Activated T-cell treated with anti-CD3 and anti-CD28 coated beads for 1 hour (primary cell): ENCODE results near the gene PLAU.

ENCODE experiments used
- DNase-seq: peaks from one replicate; pipeline ENCODE4 v3.0.0-alpha.2; 2020; ENCODE audit warnings: low read depth

The PLAU gene

GRCh38 chr10:73910764-73911552 is at the start of gene PLAU:
PLAU (plus strand) TSS chr10:73911132; CDS start chr10:73911556, 424 bp downstream.
- DNase-seq = no peak

GRCh38 chr10:73862011-73862410 is 48.9 kb upstream of the PLAU start:
- no peak for DNase-seq

DNA sequence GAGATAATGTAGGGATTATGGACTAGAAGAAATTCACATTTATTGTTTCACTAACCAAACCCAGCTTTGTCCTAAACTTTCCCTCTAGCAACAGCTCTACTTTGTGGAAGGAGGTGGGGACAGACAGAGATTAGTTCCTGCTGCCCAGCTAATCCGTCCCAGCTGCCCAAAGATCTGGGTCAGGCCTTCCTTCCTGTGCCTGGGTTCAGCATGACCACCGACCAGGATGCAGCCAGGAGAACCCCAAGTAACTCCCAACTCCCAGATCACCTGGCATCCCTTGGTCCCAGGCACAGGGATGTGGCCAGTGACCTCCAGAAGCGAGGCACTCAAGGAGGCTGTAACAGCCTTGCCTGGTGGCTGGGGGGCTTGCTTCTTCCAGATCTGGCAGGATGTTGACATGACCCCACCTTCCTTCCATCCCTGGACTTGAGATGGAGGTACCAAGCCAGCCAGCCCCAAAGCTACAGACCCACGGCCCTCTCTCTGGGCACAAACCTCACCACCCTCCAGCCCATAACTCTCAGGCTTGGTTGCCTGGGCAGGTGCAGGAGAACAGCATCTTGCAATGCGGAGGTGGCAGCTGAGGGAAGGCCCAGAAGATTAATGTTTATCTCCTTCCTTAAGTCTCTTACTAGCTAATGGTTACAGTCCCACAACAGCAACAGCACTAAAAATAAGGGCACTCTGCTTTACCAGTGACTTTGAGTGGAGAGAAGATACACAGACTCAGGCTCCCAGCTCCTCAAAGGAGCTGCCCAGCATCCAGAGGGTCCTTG is 47.7 kb upstream of the PLAU start:
- no peak for DNase-seq

DNA sequence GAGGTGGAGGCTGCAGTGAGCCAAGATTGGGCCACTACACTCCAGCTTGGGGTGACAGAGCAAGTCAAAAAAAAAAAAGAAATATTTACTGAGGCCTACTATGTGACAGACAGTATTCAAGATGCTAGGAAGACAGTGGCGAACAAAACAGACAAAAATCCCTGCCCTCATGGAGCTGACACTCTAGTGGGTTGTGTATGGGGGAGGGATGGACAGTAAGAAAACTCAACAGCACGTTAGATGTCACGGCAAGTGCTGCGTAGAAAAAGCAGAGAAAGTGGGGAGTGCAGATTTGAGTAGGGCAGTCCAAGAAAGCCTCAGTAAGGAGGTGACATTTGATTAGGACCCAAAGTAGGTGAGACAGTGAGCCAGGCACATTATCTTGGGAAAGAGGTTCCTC is 46.7 kb upstream of the PLAU start:
- DNase-seq = no peak

DNA sequence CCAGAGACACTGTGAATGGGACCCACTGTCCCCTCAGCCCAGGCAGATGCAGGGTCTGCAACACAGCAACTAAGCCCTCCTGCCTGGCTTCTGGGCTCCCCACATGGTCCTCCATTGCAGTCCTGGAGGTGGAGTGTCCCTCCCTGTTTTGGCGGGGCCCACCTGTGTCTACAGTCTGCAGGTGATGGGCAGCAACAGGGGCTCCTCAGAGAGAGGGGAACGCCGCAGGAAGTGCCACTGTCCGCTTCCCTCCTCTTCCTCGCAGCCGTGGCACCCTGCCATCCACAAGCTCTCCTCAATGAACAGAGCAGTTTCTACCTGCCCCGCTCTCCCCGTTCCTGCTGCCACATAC is 45.8 kb upstream of the PLAU start:
- no peak for DNase-seq

DNA sequence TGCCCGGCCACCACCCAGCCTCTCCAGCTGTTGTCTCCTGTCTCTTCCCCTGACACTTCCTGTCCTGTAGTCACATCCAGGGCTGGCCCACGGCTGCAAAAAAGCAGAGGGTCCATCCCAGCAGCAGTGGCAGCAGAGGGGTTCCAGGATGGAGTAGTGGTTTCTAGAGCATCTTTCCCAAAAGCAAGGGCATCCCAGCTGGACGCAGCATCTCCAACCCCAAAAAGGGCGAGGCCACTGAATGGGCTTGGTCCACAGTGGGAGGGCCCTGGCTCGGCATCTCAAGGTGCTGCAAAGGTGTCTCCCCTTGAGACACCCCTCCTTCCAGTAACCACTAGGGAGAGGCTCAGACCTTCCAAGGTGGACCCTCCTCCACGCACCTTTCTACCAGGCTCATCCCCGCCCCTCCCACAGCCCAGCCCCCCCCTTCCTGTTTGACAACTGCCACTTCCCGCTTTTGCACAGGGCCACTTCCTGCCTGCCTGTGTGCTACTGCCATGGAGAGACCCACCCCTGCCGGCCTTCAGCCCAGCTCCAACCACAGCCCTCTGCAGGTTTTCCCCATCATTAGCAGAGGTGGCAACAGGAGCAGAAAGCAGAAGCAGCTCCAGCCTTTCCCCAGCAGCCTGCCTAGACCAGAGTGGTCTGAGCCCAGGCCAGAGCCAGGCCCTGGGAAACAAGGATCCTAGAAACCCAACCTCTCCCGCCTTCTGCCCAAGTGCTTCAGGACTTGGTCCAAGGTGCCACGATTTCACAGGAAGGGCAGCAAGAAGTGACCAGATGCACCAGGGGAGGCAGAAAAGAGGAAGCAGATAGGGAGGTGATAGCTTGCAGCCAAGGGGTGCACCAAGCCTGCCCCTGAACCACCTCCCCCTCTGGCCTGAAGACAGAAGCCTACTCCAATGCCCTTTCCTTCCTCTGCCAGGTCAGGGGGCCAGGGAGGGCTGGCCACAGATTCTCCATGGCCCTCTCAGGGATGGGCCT is 45.2 kb upstream of the PLAU start:
- peak; percentile 25 for DNase-seq

- DNase-seq = no peak
Observed at GRCh38 chr10:73866621-73867020, 44.3 kb upstream of the PLAU start.

GRCh38 chr10:73867126-73867807 is 43.7 kb upstream of the PLAU start:
- no peak for DNase-seq

- DNase-seq = no peak
Observed at GRCh38 chr10:73867871-73868631, 42.9 kb upstream of the PLAU start.

- no peak for DNase-seq
Observed at GRCh38 chr10:73868655-73869195, 42.2 kb upstream of the PLAU start.

DNA sequence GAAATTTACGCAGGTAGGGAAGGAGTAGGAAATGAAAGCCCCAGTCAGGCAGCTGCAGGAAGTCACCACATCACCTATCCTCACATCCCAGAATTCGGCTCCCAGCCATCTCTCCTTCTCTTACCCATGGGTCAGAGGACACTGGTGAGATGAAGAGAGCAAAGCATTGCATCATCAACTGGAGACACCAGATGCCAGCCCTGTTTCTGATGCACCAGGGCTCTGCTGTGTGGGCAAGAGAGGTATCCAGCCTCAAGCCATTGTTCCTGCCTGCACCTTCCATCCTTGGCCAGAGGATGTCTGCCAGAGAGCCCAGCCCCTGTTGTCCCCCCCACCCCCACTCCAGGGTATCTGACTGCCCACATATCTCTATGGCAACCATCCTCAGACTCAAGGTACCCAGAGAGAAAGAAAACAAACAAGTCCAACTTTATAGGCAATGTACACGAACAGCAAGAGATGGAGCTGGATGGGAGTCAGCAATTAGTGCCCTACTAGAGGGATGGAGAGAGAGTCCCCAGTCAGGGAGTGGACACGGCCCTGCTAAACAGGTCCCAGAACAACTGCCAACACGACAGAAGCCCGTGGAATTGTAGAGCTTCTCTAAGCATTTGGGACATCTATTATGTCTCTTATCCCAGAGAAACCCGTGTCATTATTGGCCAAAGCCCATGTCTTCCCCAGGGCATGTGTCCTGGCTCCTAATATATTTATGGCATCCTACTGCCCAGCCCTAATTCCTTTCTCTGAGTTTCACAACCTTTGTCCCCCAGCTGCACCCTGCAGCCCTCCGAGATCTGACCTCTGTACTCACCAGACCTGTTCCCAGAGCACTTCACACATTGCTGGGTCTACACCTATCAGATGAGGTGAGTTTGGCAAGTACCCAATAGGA is 39.4 kb upstream of the PLAU start:
- no peak for DNase-seq

DNA sequence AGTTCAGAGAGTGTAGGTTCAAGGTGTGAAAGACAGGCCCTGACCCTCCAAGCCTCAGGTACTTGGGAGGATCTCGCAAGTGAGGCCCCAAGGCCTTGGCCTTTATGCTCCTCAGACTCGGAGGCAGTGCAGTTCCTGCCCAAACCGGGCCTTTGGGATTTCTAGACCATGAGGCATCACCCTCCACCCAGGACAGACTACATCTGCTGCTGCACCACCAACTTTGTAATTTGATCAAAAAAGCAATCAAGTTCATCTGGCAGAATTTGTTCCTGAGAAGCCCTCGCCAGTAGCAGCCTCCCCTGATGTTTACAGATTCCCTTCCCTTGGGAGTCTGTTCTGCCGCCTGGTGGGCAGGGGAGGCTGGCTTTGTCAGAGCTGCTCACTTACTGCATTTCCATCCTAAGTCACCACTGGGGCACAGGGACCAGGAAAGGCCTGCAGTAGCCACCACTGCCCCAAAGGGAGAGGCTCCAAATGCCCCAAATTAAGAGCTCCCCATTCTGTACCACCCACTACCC is 38.7 kb upstream of the PLAU start:
- no peak for DNase-seq

GRCh38 chr10:73873142-73873837 is 37.6 kb upstream of the PLAU start:
- DNase-seq = no peak

DNA sequence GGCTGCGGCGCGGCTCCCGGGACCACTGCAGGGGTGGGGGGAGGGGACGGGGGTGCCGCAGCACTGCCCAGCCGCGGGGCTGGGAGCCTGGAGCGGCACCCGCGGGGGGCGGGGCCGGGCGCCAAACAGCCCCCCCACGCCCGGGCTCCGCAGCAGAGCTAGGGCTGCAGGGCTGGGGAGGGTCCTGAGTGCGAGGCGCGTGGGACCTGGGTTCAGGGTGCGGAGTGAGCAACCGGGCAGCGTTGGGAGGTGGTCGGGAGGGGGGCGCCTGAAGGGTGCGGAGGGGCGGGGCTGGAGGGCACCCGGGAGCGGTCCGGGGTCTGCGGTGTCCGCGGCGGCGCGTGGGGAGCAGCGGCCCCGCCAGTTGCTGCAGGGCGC is 37.1 kb upstream of the PLAU start:
- no peak for DNase-seq

GRCh38 chr10:73874267-73875138 is 36.4 kb upstream of the PLAU start, which contains the start of gene CAMK2G:
CAMK2G (minus strand) TSS chr10:73874555; CDS start chr10:73874461, 94 bp downstream.
- DNase-seq = peak; percentile 67

- no peak for DNase-seq
Observed at GRCh38 chr10:73875139-73875475, 35.8 kb upstream of the PLAU start.

DNA sequence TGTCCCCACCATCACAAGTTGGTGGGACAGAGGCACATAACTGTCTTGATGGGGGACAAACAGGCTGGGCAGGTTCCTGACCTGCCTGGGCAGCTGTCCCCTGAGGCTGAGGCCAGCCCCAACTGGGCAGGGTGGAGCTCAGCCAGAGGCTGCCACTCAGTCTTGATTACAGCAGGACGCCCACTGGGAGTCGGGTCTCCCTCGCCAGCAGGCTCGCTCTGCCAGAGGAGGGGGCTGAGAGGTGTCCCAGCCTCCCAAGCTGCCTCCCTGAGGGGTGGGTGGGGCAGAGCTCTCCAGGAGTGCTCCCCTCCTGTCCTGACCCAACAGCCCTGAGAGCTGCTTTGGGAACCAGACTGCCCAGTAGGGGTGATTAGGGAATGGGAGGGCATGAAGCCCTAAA is 34.8 kb upstream of the PLAU start:
- DNase-seq = no peak

GRCh38 chr10:73876566-73876965 is 34.4 kb upstream of the PLAU start:
- DNase-seq = no peak
